HEK293 (cell line): ENCODE results near the gene TCP11X2.
"Not testable (repeated sequence)": the region's sequence is repeated elsewhere in the genome, so short reads cannot be mapped to it uniquely, and the experiment has no call there.

Experiments used
- CTCF ChIA-PET: fragments of 350-600 bp; formaldehyde crosslinking; extraction: SDS; loops from one replicate; lab custom pipeline; 2021; ENCODE audit warnings: antibody characterized with exemption; lab: Yijun Ruan, JAX
- POLR2A ChIA-PET: fragments of 300-600 bp; formaldehyde crosslinking; extraction: SDS; loops from one replicate; lab custom pipeline; 2020; ENCODE audit warnings: antibody characterized with exemption, inconsistent platforms; lab: Yijun Ruan, JAX
- H3K27ac ChIP-seq: fragments of 200-500 bp; sonication (Bioruptor generic); 2 replicates; pipeline ENCODE4 v1.5.1; 2014; ENCODE audit warnings: low read depth, low read length, control low read depth, inconsistent platforms; ENCODE audit errors: extremely low read depth
- H3K36me3 ChIP-seq, 2 experiments: fragments of 200-500 bp in 1 of 2; sonication (Bioruptor generic) in 1 of 2; 1 replicate in 1 of 2; 2 replicates in 1 of 2; pipeline ENCODE4 v1.5.1; 2014 to 2017; ENCODE audit warnings: inconsistent platforms in 2 of 2, low read length in 2 of 2; ENCODE audit not compliant: control insufficient read depth in 2 of 2, insufficient read depth in 1 of 2
- H3K4me1 ChIP-seq: fragments of 200-500 bp; sonication (Bioruptor generic); 2 replicates; pipeline ENCODE4 v1.5.1; 2014; ENCODE audit warnings: mild to moderate bottlenecking, low read length, inconsistent platforms; ENCODE audit not compliant: control insufficient read depth, insufficient read depth
- H3K4me3 ChIP-seq: 2 replicates; pipeline ENCODE4 v1.5.1; 2011; ENCODE audit warnings: low read depth, mild to moderate bottlenecking, control low read depth, low read length, moderate library complexity
- H3K9me3 ChIP-seq: fragments of 200-500 bp; sonication (Bioruptor generic); 2 replicates; pipeline ENCODE4 v1.5.1; 2014; ENCODE audit warnings: low read depth, low read length, inconsistent platforms; ENCODE audit not compliant: control insufficient read depth, insufficient read depth
- ELK4 ChIP-seq: IDR thresholded peaks from 2 replicates; pipeline ENCODE4 v1.6.1; 2011; ENCODE audit warnings: mild to moderate bottlenecking, low read depth, low read length, borderline replicate concordance
- GLI2 ChIP-seq: fragments of 450-650 bp; formaldehyde crosslinking; IDR thresholded peaks from 2 replicates; pipeline ENCODE4; 2017; ENCODE audit warnings: missing biosample characterization, missing genetic modification characterization, low read depth, borderline replicate concordance
- GLIS2 ChIP-seq: fragments of 450-650 bp; formaldehyde crosslinking; IDR thresholded peaks from 2 replicates; pipeline ENCODE4 v1.5.1; 2016; ENCODE audit warnings: missing biosample characterization, missing genetic modification characterization
- OSR2 ChIP-seq: fragments of 450-650 bp; formaldehyde crosslinking; IDR thresholded peaks from 2 replicates; pipeline ENCODE4 v1.5.1; 2016; ENCODE audit warnings: missing biosample characterization, missing genetic modification characterization
- YY1 ChIP-seq: fragments of 450-650 bp; formaldehyde crosslinking; IDR thresholded peaks from 2 replicates; pipeline ENCODE4 v1.5.1; 2018; ENCODE audit warnings: missing biosample characterization, missing genetic modification characterization
- ZBTB1 ChIP-seq: fragments of 450-650 bp; formaldehyde crosslinking; IDR thresholded peaks from 2 replicates; pipeline ENCODE4 v1.5.1; 2016; ENCODE audit warnings: missing biosample characterization, missing genetic modification characterization
- ZBTB10 ChIP-seq: fragments of 450-650 bp; formaldehyde crosslinking; IDR thresholded peaks from 2 replicates; pipeline ENCODE4 v1.5.1; 2016; ENCODE audit warnings: missing biosample characterization, missing genetic modification characterization
- ZBTB48 ChIP-seq: fragments of 450-650 bp; formaldehyde crosslinking; IDR thresholded peaks from 2 replicates; pipeline ENCODE4 v1.5.1; 2016; ENCODE audit warnings: missing biosample characterization, missing genetic modification characterization
- ZNF121 ChIP-seq: fragments of 450-650 bp; formaldehyde crosslinking; IDR thresholded peaks from 2 replicates; pipeline ENCODE4 v1.5.1; 2016; ENCODE audit warnings: missing biosample characterization, missing genetic modification characterization
- ZNF133 ChIP-seq: fragments of 450-650 bp; formaldehyde crosslinking; IDR thresholded peaks from 2 replicates; pipeline ENCODE4 v1.5.1; 2016; ENCODE audit warnings: missing biosample characterization, missing genetic modification characterization
- ZNF146 ChIP-seq: fragments of 450-650 bp; formaldehyde crosslinking; IDR thresholded peaks from 2 replicates; pipeline ENCODE4 v1.5.1; 2016; ENCODE audit warnings: missing biosample characterization, missing genetic modification characterization
- ZNF175 ChIP-seq: fragments of 450-650 bp; formaldehyde crosslinking; IDR thresholded peaks from 2 replicates; pipeline ENCODE4 v1.5.1; 2016; ENCODE audit warnings: missing biosample characterization, missing genetic modification characterization
- ZNF202 ChIP-seq: fragments of 450-650 bp; formaldehyde crosslinking; IDR thresholded peaks from 2 replicates; pipeline ENCODE4 v1.5.1; 2016; ENCODE audit warnings: missing biosample characterization, missing genetic modification characterization, borderline replicate concordance
- ZNF248 ChIP-seq: fragments of 450-650 bp; formaldehyde crosslinking; IDR thresholded peaks from 2 replicates; pipeline ENCODE4 v1.5.1; 2017; ENCODE audit warnings: missing biosample characterization, missing genetic modification characterization
- ZNF362 ChIP-seq: fragments of 450-650 bp; formaldehyde crosslinking; IDR thresholded peaks from 2 replicates; pipeline ENCODE4 v1.5.1; 2016; ENCODE audit warnings: missing biosample characterization, missing genetic modification characterization
- ZNF654 ChIP-seq: fragments of 450-650 bp; formaldehyde crosslinking; IDR thresholded peaks from 2 replicates; pipeline ENCODE4 v1.5.1; 2016; ENCODE audit warnings: low read depth, missing biosample characterization, missing genetic modification characterization
- ZNF677 ChIP-seq: fragments of 450-650 bp; IDR thresholded peaks from 2 replicates; pipeline ENCODE4 v1.5.0; 2018; ENCODE audit warnings: missing biosample characterization, mild to moderate bottlenecking, missing genetic modification characterization, moderate library complexity
- ZNF837 ChIP-seq: fragments of 450-650 bp; formaldehyde crosslinking; IDR thresholded peaks from 2 replicates; pipeline ENCODE4 v1.5.1; 2016; ENCODE audit warnings: missing biosample characterization, missing genetic modification characterization
- ZSCAN30 ChIP-seq: fragments of 450-650 bp; IDR thresholded peaks from 2 replicates; pipeline ENCODE4 v1.5.1; 2018; ENCODE audit warnings: missing biosample characterization, mild to moderate bottlenecking, missing genetic modification characterization, moderate library complexity
- TF ChIP-seq, protein P1 (sequence below): fragments of 450-650 bp; IDR thresholded peaks from 2 replicates; pipeline ENCODE4 v1.5.1; 2018; ENCODE audit warnings: missing biosample characterization, mild to moderate bottlenecking, missing genetic modification characterization
- TF ChIP-seq, protein P2 (sequence below): fragments of 450-650 bp; formaldehyde crosslinking; IDR thresholded peaks from 2 replicates; pipeline ENCODE4 v1.5.1; 2017; ENCODE audit warnings: missing biosample characterization, missing genetic modification characterization

TCP11X2 gene

GRCh38 chrX:102471762-102472220 is at the start of gene TCP11X2:
Gene TCP11X2, minus strand, starts transcription at chrX:102471812.
- H3K4me1 ChIP-seq, H3K27ac ChIP-seq, POLR2A ChIA-PET, H3K9me3 ChIP-seq, H3K36me3 ChIP-seq, CTCF ChIA-PET, H3K4me3 ChIP-seq: not testable (repeated sequence)

GRCh38 chrX:102517326-102517725 is 45.7 kb upstream of the TCP11X2 start:
- no peak overlapping the region for H3K4me3 ChIP-seq
- H3K36me3 ChIP-seq, result peaks cover 0 to 11% of the 10 kb centered on the region in 2 experiments; a peak in 1 of 3 replicates
- ChIA-PET CTCF (interaction anchor here (1.0 kb wide), 1 partner anchor 346 kb away, joined by 3 read pairs; no protein-coding TSS in a partner anchor), POLR2A (no interaction called here)
- no peaks in the 10 kb centered on the region; the same call in 1 of the 2 replicates for H3K9me3 ChIP-seq
- no peak overlapping the region for H3K27ac ChIP-seq
- H3K4me1 ChIP-seq, result no peaks in the 10 kb centered on the region
- TF ChIP-seq ZNF677 (tag by site-specific recombination) (no peak), ZNF654 (tag by site-specific recombination) (peak; percentile 49)
- TF ChIP-seq, protein P1, sequence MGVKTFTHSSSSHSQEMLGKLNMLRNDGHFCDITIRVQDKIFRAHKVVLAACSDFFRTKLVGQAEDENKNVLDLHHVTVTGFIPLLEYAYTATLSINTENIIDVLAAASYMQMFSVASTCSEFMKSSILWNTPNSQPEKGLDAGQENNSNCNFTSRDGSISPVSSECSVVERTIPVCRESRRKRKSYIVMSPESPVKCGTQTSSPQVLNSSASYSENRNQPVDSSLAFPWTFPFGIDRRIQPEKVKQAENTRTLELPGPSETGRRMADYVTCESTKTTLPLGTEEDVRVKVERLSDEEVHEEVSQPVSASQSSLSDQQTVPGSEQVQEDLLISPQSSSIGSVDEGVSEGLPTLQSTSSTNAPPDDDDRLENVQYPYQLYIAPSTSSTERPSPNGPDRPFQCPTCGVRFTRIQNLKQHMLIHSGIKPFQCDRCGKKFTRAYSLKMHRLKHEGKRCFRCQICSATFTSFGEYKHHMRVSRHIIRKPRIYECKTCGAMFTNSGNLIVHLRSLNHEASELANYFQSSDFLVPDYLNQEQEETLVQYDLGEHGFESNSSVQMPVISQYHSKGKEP, result no peak

DNA sequence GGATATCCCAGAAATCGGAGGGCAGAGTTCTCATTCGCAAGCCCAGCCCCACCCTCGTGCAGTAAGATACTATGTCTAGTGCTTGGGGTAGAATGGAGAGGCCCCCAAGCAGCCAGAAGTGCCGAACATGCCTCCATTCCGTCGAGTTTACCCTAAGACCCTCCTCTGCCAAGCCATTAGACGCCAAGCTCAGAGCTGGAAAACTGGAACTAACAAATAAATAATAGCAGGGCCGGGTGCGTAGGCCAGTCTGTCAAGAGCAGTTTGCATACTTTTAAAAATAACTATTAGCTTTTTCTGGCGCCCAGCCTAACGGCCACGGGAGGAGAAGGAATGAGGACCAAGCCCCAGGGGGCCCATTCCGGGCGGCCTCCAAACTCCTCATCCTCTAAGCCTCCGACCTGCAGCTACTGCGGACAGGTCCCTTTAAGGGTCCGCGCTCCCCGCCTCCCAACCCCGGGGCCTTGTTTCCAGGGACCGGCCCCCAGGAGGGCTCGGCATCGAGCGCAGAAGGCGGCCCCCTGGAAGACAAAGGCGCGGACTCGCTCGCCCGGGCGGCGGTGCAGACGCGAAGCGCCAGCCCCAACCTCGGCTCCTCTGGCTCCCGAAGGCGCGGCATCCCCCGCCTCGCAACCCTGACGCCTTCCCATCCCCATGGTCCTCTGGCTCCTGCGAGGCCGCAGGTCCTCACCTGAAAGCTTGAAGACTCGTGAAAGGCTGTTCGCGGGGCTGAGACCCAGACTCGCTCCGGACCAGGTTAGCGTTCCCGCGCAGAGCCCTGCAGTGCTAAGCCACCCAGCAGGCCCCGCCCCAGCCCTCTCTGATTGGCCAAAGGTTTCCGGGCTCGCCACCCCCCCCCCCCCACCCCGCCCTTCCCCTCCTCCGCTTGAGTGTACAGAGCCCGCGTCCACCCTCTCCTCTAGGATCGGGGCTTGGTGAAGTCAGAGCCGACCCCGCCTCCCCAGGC is 44.6 kb upstream of the TCP11X2 start, which contains the start of gene TMSB15A:
TSS of gene TMSB15A (minus strand) at position 765 of the 967 bp plus-strand sequence.
- Histone ChIP-seq H3K4me3 (peak within 1 kb of the TSS; percentile 47), H3K36me3 (peaks cover 0 to 11% of the 10 kb centered on the region in 2 experiments; a peak in 1 of 3 replicates), H3K4me1 (no peaks in the 10 kb centered on the region), H3K27ac (no peak within 1 kb of the TSS), H3K9me3 (no peaks in the 10 kb centered on the region; the same call in 1 of the 2 replicates)
- ChIA-PET CTCF (no interaction called here), POLR2A (interaction anchor here (0.8 kb wide), 1 partner anchor 20 kb away, joined by 6 read pairs; no protein-coding TSS in a partner anchor)
- TF ChIP-seq ZNF248 (tag by site-specific recombination) (no peak), ZNF175 (tag by site-specific recombination) (no peak), ZBTB10 (tag by site-specific recombination) (no peak), ZNF362 (tag by site-specific recombination) (no peak), ZNF146 (tag by site-specific recombination) (no peak), ZNF677 (tag by site-specific recombination) (no peak), YY1 (tag by site-specific recombination) (no peak), ZNF133 (tag by site-specific recombination) (no peak), ELK4 (no peak), OSR2 (tag by site-specific recombination) (no peak), GLIS2 (tag by site-specific recombination) (peak; percentile 51), ZNF837 (no peak), ZBTB1 (tag by site-specific recombination) (no peak), ZNF121 (tag by site-specific recombination) (no peak), ZBTB48 (peak; percentile 60), GLI2 (tag by site-specific recombination) (no peak), ZNF202 (tag by site-specific recombination) (no peak), ZSCAN30 (no peak)
- TF ChIP-seq, protein P2, sequence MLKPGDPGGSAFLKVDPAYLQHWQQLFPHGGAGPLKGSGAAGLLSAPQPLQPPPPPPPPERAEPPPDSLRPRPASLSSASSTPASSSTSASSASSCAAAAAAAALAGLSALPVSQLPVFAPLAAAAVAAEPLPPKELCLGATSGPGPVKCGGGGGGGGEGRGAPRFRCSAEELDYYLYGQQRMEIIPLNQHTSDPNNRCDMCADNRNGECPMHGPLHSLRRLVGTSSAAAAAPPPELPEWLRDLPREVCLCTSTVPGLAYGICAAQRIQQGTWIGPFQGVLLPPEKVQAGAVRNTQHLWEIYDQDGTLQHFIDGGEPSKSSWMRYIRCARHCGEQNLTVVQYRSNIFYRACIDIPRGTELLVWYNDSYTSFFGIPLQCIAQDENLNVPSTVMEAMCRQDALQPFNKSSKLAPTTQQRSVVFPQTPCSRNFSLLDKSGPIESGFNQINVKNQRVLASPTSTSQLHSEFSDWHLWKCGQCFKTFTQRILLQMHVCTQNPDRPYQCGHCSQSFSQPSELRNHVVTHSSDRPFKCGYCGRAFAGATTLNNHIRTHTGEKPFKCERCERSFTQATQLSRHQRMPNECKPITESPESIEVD (tag by site-specific recombination), result no peak
